Measurements from ENCODE around the gene PCDH15. TPM values are rescaled to one million over a fixed set of nuclear protein-coding genes. Genes with fewer than 3 reads are reported as not detected.

The PCDH15 gene
- total RNA-seq, 4 donors from 2014 or later = not detected

DNA sequence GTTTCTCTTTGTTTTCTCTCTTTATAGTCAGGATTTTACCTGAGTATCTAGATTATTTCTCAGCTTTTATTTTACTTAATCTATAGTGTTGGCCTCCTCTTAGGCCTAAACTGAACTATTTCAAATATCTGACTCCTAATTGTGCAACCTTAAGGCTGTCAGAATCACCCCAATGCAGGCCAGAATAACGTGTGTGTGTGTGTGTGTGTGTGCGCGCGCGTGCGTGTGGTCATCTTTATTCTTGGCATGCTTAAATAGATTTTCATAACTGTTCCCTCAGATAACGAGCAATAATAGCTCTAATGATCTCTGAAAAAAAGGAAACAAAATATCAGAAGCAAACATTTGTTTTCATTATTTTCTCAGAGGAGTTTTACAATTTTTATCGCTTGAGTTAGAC lies 92.4 kb downstream of the PCDH15 start:
- TF ChIP-seq, protein P1, sequence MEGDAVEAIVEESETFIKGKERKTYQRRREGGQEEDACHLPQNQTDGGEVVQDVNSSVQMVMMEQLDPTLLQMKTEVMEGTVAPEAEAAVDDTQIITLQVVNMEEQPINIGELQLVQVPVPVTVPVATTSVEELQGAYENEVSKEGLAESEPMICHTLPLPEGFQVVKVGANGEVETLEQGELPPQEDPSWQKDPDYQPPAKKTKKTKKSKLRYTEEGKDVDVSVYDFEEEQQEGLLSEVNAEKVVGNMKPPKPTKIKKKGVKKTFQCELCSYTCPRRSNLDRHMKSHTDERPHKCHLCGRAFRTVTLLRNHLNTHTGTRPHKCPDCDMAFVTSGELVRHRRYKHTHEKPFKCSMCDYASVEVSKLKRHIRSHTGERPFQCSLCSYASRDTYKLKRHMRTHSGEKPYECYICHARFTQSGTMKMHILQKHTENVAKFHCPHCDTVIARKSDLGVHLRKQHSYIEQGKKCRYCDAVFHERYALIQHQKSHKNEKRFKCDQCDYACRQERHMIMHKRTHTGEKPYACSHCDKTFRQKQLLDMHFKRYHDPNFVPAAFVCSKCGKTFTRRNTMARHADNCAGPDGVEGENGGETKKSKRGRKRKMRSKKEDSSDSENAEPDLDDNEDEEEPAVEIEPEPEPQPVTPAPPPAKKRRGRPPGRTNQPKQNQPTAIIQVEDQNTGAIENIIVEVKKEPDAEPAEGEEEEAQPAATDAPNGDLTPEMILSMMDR (IDR thresholded peaks at IDR 0.05; ENCODE audit: low read depth) = no peak

DNA sequence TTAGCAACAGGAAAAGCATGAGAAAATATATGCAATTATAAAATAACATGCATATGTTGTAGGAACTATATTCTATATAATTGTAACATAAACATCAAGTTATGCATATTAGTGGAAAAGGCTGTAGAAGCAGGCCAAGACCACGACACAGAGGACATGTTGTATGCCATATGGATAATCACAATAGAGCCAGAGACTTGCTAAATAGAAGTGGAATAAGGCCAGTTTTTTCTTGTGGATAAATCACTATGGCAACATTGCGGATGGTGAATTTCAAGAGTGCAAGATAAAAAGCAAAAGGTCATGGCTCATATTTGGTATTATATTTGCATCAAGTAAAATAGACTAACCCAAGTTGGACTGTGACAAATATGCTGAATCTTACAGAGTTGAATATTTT lies 93.0 kb downstream of the PCDH15 start:
- TF ChIP-seq, protein P1 (IDR thresholded peaks at IDR 0.05; ENCODE audit: low read depth) = no peak

DNA sequence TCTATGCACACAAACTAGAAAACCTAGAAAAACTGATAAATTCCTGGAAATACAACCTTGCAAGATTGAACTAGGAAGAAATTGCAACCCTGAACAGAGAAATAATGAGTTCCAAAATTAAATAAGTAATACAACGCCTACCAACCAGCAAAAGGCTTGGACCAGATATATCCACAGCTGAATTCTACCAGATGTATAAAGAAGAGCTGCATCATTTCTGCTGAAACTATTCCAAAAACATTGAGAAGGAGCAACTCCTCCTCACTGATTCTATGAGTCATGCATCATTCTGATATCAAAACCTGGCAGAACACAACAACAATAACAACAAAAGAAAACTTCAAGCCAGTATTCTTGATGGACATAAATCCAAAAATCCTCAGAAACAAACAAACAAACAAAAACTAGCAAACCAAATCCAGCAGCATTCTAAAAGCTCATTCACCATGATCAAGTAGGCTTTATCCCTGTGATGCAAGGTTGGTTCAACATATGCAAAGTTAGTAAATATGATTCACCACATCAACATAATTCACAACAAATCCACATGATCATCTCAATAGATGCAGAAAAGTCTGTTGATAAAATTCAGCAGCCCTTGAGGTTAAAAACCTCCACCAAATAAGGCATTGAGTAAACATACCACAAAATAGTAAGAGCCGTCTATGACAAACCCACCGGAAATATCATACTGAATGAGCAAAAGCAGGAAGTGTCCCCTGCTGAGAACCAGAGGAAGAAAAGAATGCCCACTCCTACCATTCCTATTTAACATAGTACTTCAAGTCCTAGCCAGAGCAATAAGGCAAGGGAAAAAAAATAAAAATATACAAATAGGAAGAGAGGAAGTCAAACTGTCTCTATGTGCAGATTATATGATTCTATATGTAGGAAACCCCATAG lies 98.2 kb downstream of the PCDH15 start:
- TF ChIP-seq, protein P1 (IDR thresholded peaks at IDR 0.05; ENCODE audit: low read depth) = no peak

DNA sequence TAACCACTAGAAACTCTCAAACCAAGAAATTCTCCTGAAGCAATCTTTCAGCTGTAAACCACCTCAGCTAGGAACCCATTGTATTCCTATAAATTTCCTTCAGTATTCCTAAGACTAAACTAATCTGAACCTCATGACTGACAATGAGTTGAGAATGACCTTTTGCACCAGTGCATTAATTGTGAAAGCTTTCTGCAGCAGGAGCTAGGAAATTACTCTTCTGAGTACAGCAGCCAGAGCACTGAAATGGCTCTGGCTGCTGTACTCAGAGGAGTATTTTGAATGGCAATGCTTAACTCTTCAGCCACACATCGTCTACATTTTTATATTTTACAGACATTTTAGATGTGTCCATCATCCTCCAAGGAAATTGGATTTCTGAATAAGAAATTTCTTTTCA lies 109.7 kb downstream of the PCDH15 start:
- TF ChIP-seq, protein P1 (IDR thresholded peaks at IDR 0.05; ENCODE audit: low read depth) = no peak

DNA sequence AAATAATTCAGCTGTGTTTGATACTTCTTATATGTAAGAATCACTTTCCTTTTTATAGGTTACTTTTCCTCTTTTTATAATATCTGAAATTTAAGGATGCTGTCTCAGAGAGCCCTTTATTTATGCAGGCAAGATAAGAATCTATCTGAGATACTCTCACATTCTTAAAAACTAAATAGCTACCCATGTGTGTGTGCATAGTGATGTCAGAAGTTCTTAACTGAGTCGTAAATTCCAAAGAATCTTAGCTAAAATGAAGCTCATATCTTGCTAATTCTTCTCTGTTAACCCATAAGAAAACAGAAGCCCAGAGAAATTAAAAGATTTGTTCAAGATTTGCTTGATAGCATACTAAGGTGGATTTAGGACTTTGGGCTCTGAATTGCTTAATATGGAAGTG lies 118.5 kb downstream of the PCDH15 start:
- TF ChIP-seq, protein P1 (IDR thresholded peaks at IDR 0.05; ENCODE audit: low read depth) = no peak

DNA sequence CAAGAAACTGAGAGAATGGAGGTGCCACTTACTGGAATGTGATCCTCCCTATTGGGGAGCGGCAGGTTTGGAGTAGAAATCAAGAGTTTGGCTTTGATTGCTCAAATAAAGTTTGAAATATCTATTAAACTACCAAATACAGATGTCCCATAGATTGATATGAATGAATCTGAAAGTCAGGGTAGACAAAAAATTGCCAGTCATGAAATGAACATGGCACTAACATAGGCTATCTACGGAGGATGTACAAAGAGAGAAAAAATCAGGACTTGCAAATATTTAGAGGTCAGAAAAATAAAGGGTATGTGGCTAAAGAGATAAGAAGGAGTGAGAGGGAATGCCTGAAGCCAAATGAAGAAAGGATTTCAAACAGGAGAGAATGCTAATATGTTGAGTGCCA lies 119.9 kb downstream of the PCDH15 start:
- TF ChIP-seq, protein P1 (IDR thresholded peaks at IDR 0.05; ENCODE audit: low read depth) = no peak

DNA sequence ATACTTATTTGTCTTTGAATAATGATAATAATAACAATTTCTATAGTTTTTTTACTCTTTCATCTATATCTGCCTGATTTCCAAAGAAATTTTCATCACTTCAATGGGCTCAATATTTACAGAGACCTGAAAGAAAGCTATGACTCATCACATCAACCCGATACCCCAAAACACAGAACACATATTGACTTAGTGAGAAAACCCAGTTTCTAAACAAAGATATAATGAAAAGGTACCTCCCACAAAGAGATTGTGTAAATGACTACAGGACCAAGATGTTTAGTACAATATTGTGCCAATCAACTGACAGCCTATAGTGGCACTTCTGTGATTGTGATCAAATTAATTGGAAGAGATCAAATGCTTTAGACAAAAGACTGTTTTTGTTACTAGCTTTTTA lies 133.9 kb downstream of the PCDH15 start:
- TF ChIP-seq, protein P1 (IDR thresholded peaks at IDR 0.05; ENCODE audit: low read depth) = no peak
